HL-60 (cell line): ENCODE results near the gene LMF1.

ENCODE experiments used
- DNase-seq, 2 experiments: peaks; one replicate each; pipeline ENCODE4 v3.0.0-alpha.2; 2010 to 2020; ENCODE audit warnings: low read depth in 1 of 2, low spot score in 1 of 2
- H3K27ac ChIP-seq: fragments of 250-450 bp; sonication (Bioruptor Pico); replicated peaks from 2 replicates; pipeline ENCODE4 v1.5.1; 2020; ENCODE audit warnings: mild to moderate bottlenecking, moderate library complexity
- H3K27me3 ChIP-seq: fragments of 250-450 bp; sonication (Bioruptor Pico); 2 replicates; pipeline ENCODE4 v1.5.1; 2021; ENCODE audit warnings: mild to moderate bottlenecking, moderate library complexity; ENCODE audit not compliant: insufficient read depth, poor library complexity, severe bottlenecking
- H3K4me3 ChIP-seq: replicated peaks from 2 replicates; pipeline ENCODE4 v1.5.1; 2011; ENCODE audit warnings: mild to moderate bottlenecking, control low read depth, low read length; ENCODE audit not compliant: insufficient read depth
- CTCF ChIP-seq: IDR thresholded peaks from one replicate; pipeline ENCODE4 v1.5.1; 2011; ENCODE audit warnings: low read length, control low read depth, inconsistent platforms; ENCODE audit not compliant: insufficient read depth
- GABPA ChIP-seq: IDR thresholded peaks from 2 replicates; pipeline ENCODE4 v1.6.1; 2012; ENCODE audit warnings: low read depth
- POLR2AphosphoS5 ChIP-seq: IDR thresholded peaks from 2 replicates; pipeline ENCODE4 v1.6.1; 2012; ENCODE audit warnings: low read depth
- REST ChIP-seq: IDR thresholded peaks from 2 replicates; pipeline ENCODE4 v1.6.1; 2012; ENCODE audit warnings: low read depth; ENCODE audit not compliant: insufficient replicate concordance
- SPI1 ChIP-seq: IDR thresholded peaks from 2 replicates; pipeline ENCODE4 v1.6.1; 2012; ENCODE audit warnings: low read depth, mild to moderate bottlenecking, borderline replicate concordance
- long read RNA-seq: library from polyadenylated mRNA; unstranded; transcript quantifications from one replicate; pipeline ENCODE4 v2.0.0, GENCODE V29; 2020

LMF1 gene
- long read RNA-seq, partial matches to known transcripts = 2 of 8 reads
- long read RNA-seq, other reads (novel, unspliced or antisense) = 5 of 8 reads

- peak; percentile 77 to 89 for DNase-seq
- peak within 1 kb of the TSS; percentile 78 for H3K27ac ChIP-seq
- H3K4me3 ChIP-seq = peak within 1 kb of the TSS; percentile 76
- no peaks in the 10 kb centered on the region for H3K27me3 ChIP-seq
- TF ChIP-seq REST (peak; percentile 57), GABPA (no peak), SPI1 (no peak), POLR2AphosphoS5 (peak; percentile 74), CTCF (no peak)
These were observed at the start of gene LMF1 for GRCh38 chr16:970766-971581. TSS of gene LMF1 (minus strand) at chr16:970984. CDS start at chr16:970980, 4 bp downstream.

- TF ChIP-seq GABPA (no peak), CTCF (no peak), REST (no peak), SPI1 (no peak), POLR2AphosphoS5 (no peak)
- H3K4me3 ChIP-seq = no peak overlapping the region
- no peak overlapping the region for H3K27ac ChIP-seq
- no peak for DNase-seq
- H3K27me3 ChIP-seq = no peaks in the 10 kb centered on the region
These were observed 49.3 kb upstream of the LMF1 start for GRCh38 chr16:1020091-1020399.

- Histone ChIP-seq H3K4me3 (no peak overlapping the region), H3K27me3 (no peaks in the 10 kb centered on the region), H3K27ac (no peak overlapping the region)
- DNase-seq = no peak
- TF ChIP-seq GABPA = no peak
- TF ChIP-seq REST = no peak
- no peak for TF ChIP-seq POLR2AphosphoS5
- TF ChIP-seq CTCF = no peak
- no peak for TF ChIP-seq SPI1
These were observed 48.7 kb upstream of the LMF1 start for GRCh38 chr16:1019231-1020090.
